Right lobe of liver (tissue), 6 donors: Measurements from ENCODE around the gene CTSE. TPM values are rescaled to one million over a fixed set of nuclear protein-coding genes. Genes with fewer than 3 reads are reported as not detected.
A peak's percentile ranks its signal among the peaks of the same experiment; 100 is the strongest.

Experiments
- ATAC-seq, 4 donors: fragments of 200-7000 bp; cut with Tn5 transposase; one replicate each; pipeline ENCODE4 v1.9.1; 2020; ENCODE audit warnings: mild to moderate bottlenecking in 4 of 4, moderate library complexity in 4 of 4
- DNase-seq, 3 donors: peaks; one replicate each; pipeline ENCODE4 v3.0.0-alpha.2; 2020
- H3K27ac ChIP-seq, 3 donors: fragments of 200-600 bp; one replicate each; pipeline ENCODE4 v1.8.0; 2022
- H3K27me3 ChIP-seq, 2 donors: fragments of 200-600 bp; one replicate each; pipeline ENCODE4 v1.8.0; 2022
- H3K36me3 ChIP-seq, 4 donors: fragments of 200-600 bp; sonication (generic) in 1 of 4; one replicate each; pipeline versions ENCODE4 v1.5.1 to v1.8.0; 2017 to 2022; ENCODE audit warnings: control low read depth in 1 of 4
- H3K4me1 ChIP-seq, 4 donors: fragments of 200-600 bp; sonication (generic) in 1 of 4; one replicate each; pipeline versions ENCODE4 v1.5.1 to v1.8.0; 2017 to 2022; ENCODE audit warnings: control low read depth in 1 of 4
- H3K4me3 ChIP-seq, 3 donors: fragments of 200-600 bp; one replicate each; pipeline ENCODE4 v1.8.0; 2022
- H3K9me3 ChIP-seq, 4 donors: fragments of 200-600 bp; sonication (generic) in 1 of 4; one replicate each; pipeline versions ENCODE4 v1.5.1 to v1.8.0; 2017 to 2022; ENCODE audit warnings: control low read depth in 1 of 4
- CTCF ChIP-seq, 4 donors: fragments of 200-600 bp in 3 of 4; fragments of 450-650 bp in 1 of 4; IDR thresholded peaks; one replicate each; pipeline versions ENCODE4 v1.5.1 to v1.8.0; 2016 to 2022; ENCODE audit warnings: antibody characterized with exemption in 4 of 4, mild to moderate bottlenecking in 2 of 4
- POLR2A ChIP-seq: fragments of 450-650 bp; IDR thresholded peaks from one replicate; pipeline ENCODE4 v1.6.1; 2017; ENCODE audit warnings: antibody characterized with exemption, mild to moderate bottlenecking
- WGBS: methylation state at CpG from one replicate; pipeline ENCODE4 v1.1.6; 2018; ENCODE audit warnings: low coverage, low lambda C conversion rate; ENCODE audit not compliant: insufficient coverage; ENCODE audit errors: missing lambda C conversion rate; 5-methylcytosine and 5-hydroxymethylcytosine counted together
- intact Hi-C, 2 donors: fragments of 100-400 bp; cut with DNase I; formaldehyde crosslinking; loops; one replicate each; pipeline versions ENCODE4 v1.11.2 to v1.14.1; 2022
- total RNA-seq, 6 experiments: library from RNA; depleted of rRNA in 2 of 6; stranded (reverse); fragments of >200 nt in 2 of 6; fragmentation: NEBNext Ultra II Directional in 3 of 6; extraction: Animal tissue kit (Norgen Biotek cat#: 25700) in 3 of 6; gene quantifications; one replicate each; pipeline versions ENCODE4 v1.1.0 to v1.2.4, GENCODE V29; 2016 to 2023
- donor health status: DM: no; HTN: yes; CAD: no.
- donor health status: DM: no; HTN: no; CAD: no.
- donor health status: DM: no; HTN: no; CAD: no.
- donor health status: DM: no; HTN: yes; CAD: no.
- donor health status: DM: no; HTN: yes; CAD: no.

The CTSE gene
- total RNA-seq, 6 experiments from 2014 or later: 0.11 to 0.22 TPM; not detected in 4

GRCh38 chr1:206030714-206031113 lies 7.0 kb upstream of the CTSE start:
- H3K4me1 ChIP-seq: peaks cover 0 to 10% (median 3%) of the 10 kb centered on the region in 4 donors
- DNase-seq: peak; percentile 79 to 82 (median 80)
- no peaks in the 10 kb centered on the region for H3K27me3 ChIP-seq
- ATAC-seq: peak; percentile 92 to 96 (median 95)
- no peaks in the 10 kb centered on the region for H3K9me3 ChIP-seq
- 0% methylated on average over 4 of the region's 4 CpGs for WGBS
- no peak overlapping the region for H3K4me3 ChIP-seq
- no peaks in the 10 kb centered on the region for H3K36me3 ChIP-seq
- TF ChIP-seq POLR2A (no peak), CTCF (IDR thresholded peaks at IDR 0.05) (peak; percentile 78 to 89 (median 86))
- intact Hi-C loops: loop anchor here in 1 of 2 donors (10.0 kb wide), 1 partner anchor 74 kb away; no protein-coding TSS in a partner anchor
- no peak overlapping the region for H3K27ac ChIP-seq

- 63% methylated on average over 3 of the region's 4 CpGs for WGBS
- no peak for TF ChIP-seq CTCF (IDR thresholded peaks at IDR 0.05)
- TF ChIP-seq POLR2A: no peak
- no peaks in the 10 kb centered on the region for H3K9me3 ChIP-seq
- no peak overlapping the region for H3K27ac ChIP-seq
- H3K27me3 ChIP-seq: no peaks in the 10 kb centered on the region
- no peak overlapping the region for H3K4me3 ChIP-seq
- no peaks in the 10 kb centered on the region for H3K36me3 ChIP-seq
- H3K4me1 ChIP-seq: peaks cover 0 to 10% (median 3%) of the 10 kb centered on the region in 4 donors
- ATAC-seq (no peak), DNase-seq (no peak)
- intact Hi-C loops: loop anchor here in 1 of 2 donors (10.0 kb wide), 1 partner anchor 75 kb away; no protein-coding TSS in a partner anchor
These were observed 6.5 kb upstream of the CTSE start for GRCh38 chr1:206030191-206030590.

GRCh38 chr1:206029484-206029883 lies 5.8 kb upstream of the CTSE start:
- ATAC-seq (peak; percentile 93 to 96 (median 94)), DNase-seq (peak; percentile 77 to 90 (median 87))
- no peak overlapping the region for H3K27ac ChIP-seq
- TF ChIP-seq POLR2A: no peak
- TF ChIP-seq CTCF (IDR thresholded peaks at IDR 0.05): no peak
- H3K36me3 ChIP-seq: no peaks in the 10 kb centered on the region
- no peak overlapping the region for H3K4me3 ChIP-seq
- no peaks in the 10 kb centered on the region for H3K27me3 ChIP-seq
- 10% methylated on average over 4 of the region's 4 CpGs for WGBS
- H3K9me3 ChIP-seq: no peaks in the 10 kb centered on the region
- intact Hi-C loops: loop anchor here in 1 of 2 donors (10.0 kb wide), 1 partner anchor 75 kb away; no protein-coding TSS in a partner anchor
- peaks cover 0 to 10% (median 3%) of the 10 kb centered on the region in 4 donors for H3K4me1 ChIP-seq

GRCh38 chr1:206025283-206025820 lies 1.7 kb upstream of the CTSE start:
- Histone ChIP-seq H3K36me3 (no peaks in the 10 kb centered on the region), H3K9me3 (no peaks in the 10 kb centered on the region), H3K27ac (no peak overlapping the region), H3K27me3 (no peaks in the 10 kb centered on the region), H3K4me1 (peaks cover 0 to 10% (median 3%) of the 10 kb centered on the region in 4 donors), H3K4me3 (no peak overlapping the region)
- no peak for ATAC-seq
- DNase-seq: no peak
- intact Hi-C loops: loop anchor here in 1 of 2 donors (10.0 kb wide), 1 partner anchor 79 kb away; no protein-coding TSS in a partner anchor
- 64% methylated on average over 3 of the region's 3 CpGs for WGBS
- TF ChIP-seq POLR2A (no peak), CTCF (IDR thresholded peaks at IDR 0.05) (no peak)
